Stimulated activated CD4-positive, alpha-beta T cell treated with anti-CD3 and anti-CD28 coated beads, Interleukin-1b, Interleukin-23, amount 100 ng/mL, for 1 hour (primary cell): ENCODE data around the gene EBF3.

ENCODE experiments used
- DNase-seq, 2 donors: peaks; one replicate each; pipeline ENCODE4 v3.0.0-alpha.2; 2020; ENCODE audit warnings: low read depth in 2 of 2

EBF3 gene

DNA sequence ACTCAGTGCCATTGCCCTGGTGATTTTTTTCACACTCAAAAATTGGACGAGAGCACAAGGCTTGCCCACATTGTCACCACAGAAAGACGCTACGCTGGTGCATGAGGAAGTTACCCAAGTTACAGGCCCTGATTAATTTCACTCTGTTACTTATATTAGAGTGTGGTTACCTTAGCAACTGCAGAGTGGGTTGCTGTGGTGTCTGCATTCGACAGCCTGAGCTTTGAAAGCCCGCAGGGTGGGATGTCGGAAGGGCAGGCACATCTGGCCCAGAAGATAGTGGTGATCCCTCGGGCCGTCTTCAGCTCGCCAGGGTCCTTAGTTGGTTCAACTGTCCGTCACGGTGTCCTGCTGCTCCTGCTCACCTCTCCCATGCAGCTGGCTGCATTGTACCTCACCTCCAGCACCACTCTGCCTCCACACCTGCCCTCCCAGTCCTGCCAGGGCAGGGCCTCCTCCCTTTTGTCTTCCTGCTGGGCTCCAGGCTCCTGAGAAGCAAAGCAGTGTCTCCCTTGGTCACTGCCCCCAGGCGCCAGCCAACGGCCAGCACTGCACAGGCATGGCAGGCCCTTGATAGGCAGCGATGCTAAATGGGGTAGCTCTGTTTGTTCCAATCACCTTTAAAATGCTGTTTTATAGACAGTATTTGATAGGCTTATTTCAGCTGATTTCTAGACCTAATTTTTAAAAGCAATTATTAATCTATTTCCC lies 167.2 kb downstream of the EBF3 start:
- DNase-seq, result no peak

DNA sequence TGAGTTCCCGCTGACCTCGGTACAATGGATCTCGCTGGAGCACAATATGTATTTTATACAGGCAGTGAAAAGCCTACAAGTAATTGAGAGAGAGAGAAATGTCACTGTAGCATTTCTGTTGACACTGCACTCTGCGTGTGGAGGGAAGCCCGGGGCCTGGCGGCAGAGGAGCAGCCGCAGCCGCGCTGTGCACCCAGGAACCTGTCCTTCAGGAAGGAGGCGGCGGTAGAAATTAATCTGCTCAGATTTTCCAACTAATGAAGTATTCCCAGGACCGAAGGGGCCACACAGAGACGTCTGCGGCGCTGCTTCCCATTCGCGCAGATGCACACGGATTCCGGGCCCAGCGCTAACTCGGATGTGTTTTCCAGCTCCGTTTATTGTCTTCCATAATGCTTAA lies 170.1 kb downstream of the EBF3 start:
- DNase-seq, result no peak

DNA sequence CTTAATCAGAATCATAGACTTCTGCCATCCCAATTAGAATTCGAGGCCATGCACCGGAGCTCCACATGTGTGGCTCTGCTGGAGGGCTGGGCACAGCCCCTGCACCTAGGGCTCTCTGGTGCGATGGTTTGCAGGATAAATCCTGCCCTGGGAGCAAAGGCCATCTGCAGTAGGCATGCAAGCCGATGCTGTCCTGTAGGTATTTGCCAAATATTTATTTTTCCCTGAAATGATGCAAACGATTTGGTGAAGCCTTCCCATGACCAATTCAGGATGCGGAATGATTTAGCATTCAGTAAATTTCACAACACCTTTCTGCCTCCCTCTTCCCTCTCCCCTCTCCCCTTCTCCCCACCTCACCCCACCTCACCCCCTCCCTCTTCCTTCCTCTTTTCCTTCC lies 170.6 kb downstream of the EBF3 start:
- no peak for DNase-seq

DNA sequence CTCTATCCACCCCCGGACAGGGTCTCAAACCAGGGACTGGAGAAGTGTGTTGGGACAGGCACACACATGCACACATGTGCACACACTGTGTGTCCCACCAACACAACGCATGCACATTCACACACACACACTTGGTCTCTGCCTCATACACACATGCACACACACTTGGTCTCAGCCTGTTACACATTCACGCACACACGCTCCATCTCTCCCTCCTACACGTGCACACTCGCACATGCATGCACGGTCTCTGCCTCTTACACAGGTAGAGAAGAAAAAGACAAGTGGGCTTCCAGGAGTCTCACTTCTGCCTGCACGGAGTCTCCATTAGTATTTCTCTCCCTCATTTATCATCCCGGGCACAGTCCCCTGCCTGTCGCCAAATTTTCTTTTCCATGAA lies 171.2 kb downstream of the EBF3 start:
- DNase-seq, result no peak

DNA sequence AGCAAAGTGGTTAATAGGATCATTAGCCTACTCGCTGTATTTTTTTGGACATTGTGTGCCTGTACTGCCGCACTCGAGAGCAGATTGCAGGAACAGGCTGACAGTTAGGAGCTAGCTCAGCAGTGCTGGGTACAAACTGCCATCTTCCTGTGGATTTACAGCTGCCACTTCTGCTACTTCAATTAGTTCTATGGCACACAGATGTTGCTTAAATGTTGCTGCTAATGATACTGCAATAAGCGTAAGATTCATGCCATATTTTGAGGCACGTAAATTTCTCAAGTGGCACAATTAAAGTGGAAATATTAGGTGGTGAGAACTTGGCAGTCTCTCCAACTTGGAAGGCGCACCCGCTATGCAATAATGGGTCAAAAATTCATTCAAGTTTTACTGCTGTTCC lies 171.9 kb downstream of the EBF3 start:
- no peak for DNase-seq

DNA sequence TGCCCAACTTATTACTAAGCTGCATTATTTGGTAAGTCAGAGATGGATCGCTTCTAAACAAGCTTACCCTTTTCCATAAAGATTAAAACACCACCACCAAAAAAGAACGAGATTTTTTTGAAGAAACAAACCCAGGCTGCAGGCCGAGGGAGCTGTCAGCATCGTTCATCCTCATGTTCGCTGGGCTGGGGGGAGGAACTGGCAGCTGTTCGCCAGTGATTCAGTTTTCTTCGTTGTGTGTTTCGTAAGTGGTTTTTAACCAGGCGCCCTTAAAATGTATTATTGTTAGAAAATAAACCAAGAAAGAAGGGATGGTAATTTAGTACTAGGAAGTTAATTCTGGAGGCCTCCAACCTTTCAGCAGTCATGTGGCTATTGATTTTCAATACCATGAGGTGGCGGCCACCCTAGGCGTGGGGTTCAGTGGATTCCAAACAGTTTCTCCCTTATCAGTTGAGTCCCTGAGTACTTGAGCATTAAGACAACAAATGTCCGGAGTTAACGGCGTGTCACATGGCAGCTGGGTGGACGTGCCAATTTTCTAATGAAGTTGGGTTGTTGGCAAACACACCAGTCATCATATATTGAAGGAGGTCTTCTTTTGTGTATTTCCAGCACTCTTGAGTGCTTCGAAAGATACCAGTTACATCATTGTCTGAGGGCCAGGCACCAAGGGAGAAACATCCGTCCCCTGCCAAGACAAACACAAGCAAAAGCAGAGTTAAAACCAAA lies 173.2 kb downstream of the EBF3 start:
- no peak for DNase-seq

DNA sequence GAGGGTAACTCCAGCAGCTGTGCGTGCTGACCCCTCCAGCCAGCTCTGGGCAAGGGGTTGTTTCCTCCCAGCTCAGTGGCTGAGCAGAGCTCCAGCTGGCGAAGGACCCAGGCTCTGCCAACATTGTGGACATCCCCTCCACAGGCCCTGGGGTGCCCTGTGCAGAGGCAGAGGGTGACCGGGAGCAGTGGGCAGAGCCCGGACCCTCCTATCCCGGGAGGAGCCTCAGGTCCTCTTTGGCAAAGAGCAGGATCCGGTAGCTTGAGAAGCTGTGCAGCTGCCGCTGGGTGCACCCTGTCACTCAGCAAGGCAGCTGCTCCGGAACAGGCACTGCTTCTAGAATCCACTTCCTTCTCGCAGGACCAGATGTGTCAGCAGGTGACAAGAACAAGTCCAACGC lies 175.9 kb downstream of the EBF3 start:
- DNase-seq, result no peak

DNA sequence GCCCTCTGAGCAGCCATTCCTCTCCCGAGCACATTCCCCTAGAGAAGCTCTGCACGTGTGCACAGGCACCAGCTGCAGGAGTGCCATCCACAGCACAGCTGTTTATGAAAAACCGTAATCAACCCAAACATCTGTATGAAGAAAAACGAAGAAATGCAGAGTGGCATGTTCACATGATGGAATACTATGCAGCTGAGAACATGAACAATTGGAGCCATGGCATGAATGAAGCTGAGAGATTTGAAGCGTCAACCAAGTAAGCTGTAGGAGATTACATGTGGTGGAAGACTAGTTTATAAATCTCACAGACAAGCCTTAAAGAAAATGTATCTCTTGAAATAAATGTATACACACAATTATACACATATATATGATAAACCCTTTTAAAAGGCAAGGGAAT lies 176.5 kb downstream of the EBF3 start:
- DNase-seq, result no peak

DNA sequence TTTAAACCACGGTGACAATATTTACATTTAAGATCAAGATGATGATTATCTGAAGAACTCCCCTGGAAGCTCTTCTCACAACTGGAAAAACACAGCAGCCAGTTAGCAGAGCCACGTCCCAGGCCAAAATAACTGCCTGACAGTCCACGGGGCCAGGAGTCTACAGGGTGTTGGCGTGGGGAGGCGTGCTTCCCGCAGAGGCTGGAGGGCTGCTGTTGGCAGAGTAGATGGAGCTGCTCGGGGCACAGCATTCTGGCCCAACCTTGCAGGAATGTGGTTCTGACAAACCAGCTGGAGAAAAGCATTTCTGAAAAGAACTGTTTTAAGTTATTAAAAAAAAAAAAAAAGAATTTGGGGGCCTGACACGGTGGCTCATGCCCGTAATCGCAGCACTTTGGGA lies 177.9 kb downstream of the EBF3 start:
- no peak for DNase-seq

DNA sequence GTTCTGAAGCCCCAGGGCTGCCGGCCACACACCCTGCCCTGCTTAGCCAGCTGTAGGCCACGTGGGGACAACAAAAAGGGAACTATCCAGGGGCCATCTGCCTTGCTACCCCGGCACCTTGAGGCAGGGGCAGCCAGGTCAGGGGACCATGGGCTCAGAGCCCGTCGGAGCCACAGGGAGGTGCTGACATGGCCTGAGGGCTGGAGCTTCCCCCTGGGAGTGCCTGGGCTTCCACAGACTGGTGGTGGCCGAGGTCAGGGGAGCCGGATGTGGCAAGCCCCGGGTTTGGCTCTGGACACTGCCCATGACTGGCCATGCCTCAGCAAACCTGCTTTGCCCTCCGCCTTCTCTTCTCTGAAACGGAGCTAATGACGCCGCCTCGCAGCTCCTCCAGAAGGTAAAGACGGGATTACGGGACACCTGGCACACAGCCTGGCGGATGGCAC lies 178.5 kb downstream of the EBF3 start:
- DNase-seq, result no peak
